Gastroesophageal sphincter (tissue), 3 donors: ENCODE measurements around the gene SCAND1.

Experiments
- CTCF ChIP-seq, 4 experiments: fragments of 200-600 bp in 2 of 4; fragments of 450-650 bp in 2 of 4; sonication (generic) in 1 of 4; IDR thresholded peaks; one replicate each; pipeline ENCODE4 v1.5.1; 2017 to 2019; ENCODE audit warnings: antibody characterized with exemption in 4 of 4, mild to moderate bottlenecking in 2 of 4, moderate library complexity in 2 of 4
- POLR2AphosphoS5 ChIP-seq: sonication (generic); formaldehyde crosslinking; IDR thresholded peaks from one replicate; pipeline ENCODE4 v1.6.1; 2017; ENCODE audit warnings: antibody characterized with exemption

GRCh38 chr20:35954200-35954906 lies at the start of gene SCAND1:
- TF ChIP-seq POLR2AphosphoS5 (peak; percentile 91), CTCF (IDR thresholded peaks at IDR 0.05) (peak; percentile 88 to 96 (median 92))
